ENCODE data around the gene XNDC1N. TPM values are rescaled to one million over a fixed set of nuclear protein-coding genes. Genes with fewer than 3 reads are reported as not detected.
A peak's percentile ranks its signal among the peaks of the same experiment; 100 is the strongest.

XNDC1N gene
- total and polyA plus RNA-seq, 8 donors: 2.1 to 6.4 (median 4.2) TPM

DNA sequence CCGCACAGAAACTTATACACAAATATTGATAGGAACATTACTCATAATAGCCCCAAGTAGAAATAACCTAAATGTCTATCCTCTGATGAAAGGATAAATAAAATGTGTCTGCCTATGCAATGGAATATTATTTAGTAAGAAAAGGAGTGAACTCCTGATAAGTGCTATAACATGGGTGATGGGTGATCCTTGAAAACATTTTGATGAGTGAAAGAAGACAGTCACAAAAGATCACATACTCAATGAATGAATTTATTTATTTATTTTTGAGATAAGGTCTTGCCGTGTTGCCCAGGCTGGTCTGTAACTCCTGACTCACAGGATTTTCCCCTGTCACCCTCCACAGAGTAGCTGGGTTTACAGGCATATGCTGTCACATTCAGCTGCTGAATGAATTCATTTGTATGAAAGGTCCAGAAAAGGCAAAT is 17.8 kb upstream of the XNDC1N start:
- Histone ChIP-seq H3K27ac (no peak overlapping the region), H3K4me1 (peaks cover 9 to 30% (median 9%) of the 10 kb centered on the region in 3 donors), H3K4me3 (no peak overlapping the region), H3K36me3 (no peaks in the 10 kb centered on the region), H3K9me3 (no peaks in the 10 kb centered on the region), H3K27me3 (no peaks in the 10 kb centered on the region)
- no peak for TF ChIP-seq CTCF (IDR thresholded peaks at IDR 0.05)
- 44 to 51% methylated on average over 2 of the region's 2 CpGs for WGBS, 2 donors
- intact Hi-C loops (cut with DNase I): no loop called here
- no peak for FAIRE-seq
- ATAC-seq: peak in 2 of 4 donors; percentile 31 to 38
- no peak for DNase-seq

DNA sequence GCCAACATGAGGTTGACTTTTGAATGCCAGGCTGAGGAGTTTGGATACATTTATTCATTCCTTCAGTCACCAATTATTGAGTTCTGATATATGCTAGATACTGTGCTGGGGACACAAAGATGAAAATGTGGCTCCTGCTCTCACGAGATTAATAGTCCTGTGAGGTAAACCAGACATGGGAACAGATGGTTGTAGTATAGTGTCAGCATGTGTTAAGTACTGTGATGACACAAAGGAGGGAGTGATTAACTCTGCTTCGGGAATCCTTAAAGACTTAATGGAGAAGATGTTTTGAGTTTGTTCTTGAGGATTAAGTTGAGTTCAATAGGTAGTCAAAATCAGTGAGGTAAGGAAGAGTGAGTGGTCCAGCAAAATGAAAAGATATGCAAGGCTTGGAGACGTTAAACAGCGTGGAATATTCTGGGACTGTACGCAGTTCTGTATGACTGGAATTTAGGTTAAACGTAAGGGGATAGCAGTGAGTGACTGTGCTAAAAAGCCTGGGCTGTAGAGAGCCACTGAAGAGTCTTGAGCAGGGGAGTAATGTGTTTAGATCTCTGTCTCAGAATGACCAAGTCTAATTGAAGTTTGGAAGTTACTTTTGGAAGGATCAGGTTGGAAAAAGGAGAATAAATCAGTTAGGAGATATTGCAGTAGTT is 12.3 kb upstream of the XNDC1N start:
- peaks cover 0 to 20% (median 5%) of the 10 kb centered on the region in 3 donors for H3K4me1 ChIP-seq
- no peak for FAIRE-seq
- no peaks in the 10 kb centered on the region for H3K36me3 ChIP-seq
- 87 to 92% methylated on average over 6 of the region's 6 CpGs for WGBS, 2 donors
- no peak for TF ChIP-seq CTCF (IDR thresholded peaks at IDR 0.05)
- no peak for ATAC-seq
- no peak for DNase-seq
- no peak overlapping the region for H3K4me3 ChIP-seq
- intact Hi-C loops (cut with DNase I): no loop called here
- H3K27ac ChIP-seq: no peak overlapping the region
- no peaks in the 10 kb centered on the region for H3K27me3 ChIP-seq
- H3K9me3 ChIP-seq: no peaks in the 10 kb centered on the region

DNA sequence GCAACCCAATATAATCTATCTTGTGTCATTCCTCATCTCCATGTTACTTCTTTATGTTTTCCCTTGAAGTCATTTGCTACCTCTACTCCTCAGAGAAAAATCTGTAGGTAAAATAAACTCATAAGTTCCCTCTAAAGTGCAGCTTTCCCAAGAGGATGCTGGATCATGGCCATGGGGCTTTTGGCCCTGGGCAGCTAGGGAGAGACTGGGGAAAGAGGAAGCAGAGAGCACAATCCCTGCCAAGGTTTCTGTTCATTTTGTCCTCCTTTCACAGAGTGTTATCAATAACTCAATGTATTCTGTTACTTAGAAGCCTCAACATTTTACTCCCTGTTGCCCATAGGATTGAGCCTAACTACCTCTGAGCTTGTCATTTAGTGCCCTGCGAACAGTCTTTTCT is 9.4 kb upstream of the XNDC1N start:
- intact Hi-C loops (cut with DNase I): no loop called here
- peak in 2 of 4 donors; percentile 33 to 36 for ATAC-seq
- peak overlapping the region in 1 of 4 donors; percentile 15 for H3K27ac ChIP-seq

DNA sequence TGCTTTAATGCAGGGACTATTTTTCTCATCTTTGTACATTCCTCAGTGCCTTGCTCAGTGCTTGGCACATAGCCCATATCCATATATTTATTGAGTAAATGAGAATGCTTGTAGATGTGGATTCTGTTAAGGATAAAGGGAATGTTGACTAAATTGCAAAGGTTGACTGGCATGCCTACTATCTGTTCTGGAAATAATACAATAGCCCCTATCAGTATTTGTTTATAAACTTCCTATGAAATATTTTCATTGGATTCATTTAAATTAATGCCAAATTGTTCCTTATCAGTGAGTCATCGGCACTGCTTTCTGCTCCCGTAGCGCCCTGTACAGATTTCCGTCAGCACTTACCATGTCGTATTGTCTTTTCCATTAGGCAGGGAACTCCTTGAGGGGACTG is 8.4 kb upstream of the XNDC1N start:
- FAIRE-seq (no peak), ATAC-seq (peak in 3 of 4 donors; percentile 36 to 61 (median 53)), DNase-seq (no peak)
- Histone ChIP-seq H3K9me3 (no peaks in the 10 kb centered on the region), H3K27me3 (no peaks in the 10 kb centered on the region), H3K27ac (no peak overlapping the region), H3K36me3 (no peaks in the 10 kb centered on the region), H3K4me3 (no peak overlapping the region), H3K4me1 (peaks cover 0 to 15% (median 5%) of the 10 kb centered on the region in 3 donors)
- no peak for TF ChIP-seq CTCF (IDR thresholded peaks at IDR 0.05)
- intact Hi-C loops (cut with DNase I): no loop called here
- 26 to 46% methylated on average over 5 of the region's 5 CpGs for WGBS, 2 donors

More for the DNA sequence above, 9.4 kb upstream of the XNDC1N start:
- 97 to 100% methylated on average over 1 of the region's 1 CpG for WGBS, 2 donors
- Histone ChIP-seq H3K9me3 (no peaks in the 10 kb centered on the region), H3K4me3 (no peak overlapping the region), H3K4me1 (peaks cover 0 to 15% (median 5%) of the 10 kb centered on the region in 3 donors), H3K36me3 (no peaks in the 10 kb centered on the region), H3K27me3 (no peaks in the 10 kb centered on the region)
- TF ChIP-seq CTCF (IDR thresholded peaks at IDR 0.05): no peak
- FAIRE-seq (no peak), DNase-seq (no peak)

- ATAC-seq (no peak), FAIRE-seq (no peak), DNase-seq (no peak)
- Histone ChIP-seq H3K4me1 (peaks cover 0 to 27% (median 5%) of the 10 kb centered on the region in 3 donors), H3K27ac (no peak overlapping the region), H3K27me3 (no peaks in the 10 kb centered on the region), H3K9me3 (no peaks in the 10 kb centered on the region), H3K4me3 (no peak overlapping the region), H3K36me3 (no peaks in the 10 kb centered on the region)
- intact Hi-C loops (cut with DNase I): no loop called here
- TF ChIP-seq CTCF (IDR thresholded peaks at IDR 0.05): no peak
- WGBS, 2 donors: 82 to 83% methylated on average over 4 of the region's 4 CpGs
Measured at GRCh38 chr11:71935338-71935925, 7.0 kb upstream of the XNDC1N start.

All from pancreas (tissue), 10 donors.